Smooth muscle cell (in vitro differentiated cells): Measurements from ENCODE around the gene CXCL8. TPM values are rescaled to one million over a fixed set of nuclear protein-coding genes. Genes with fewer than 3 reads are reported as not detected.

Source experiments
- DNase-seq: peaks from one replicate; lab custom pipeline; 2025; ENCODE audit not compliant: unreplicated experiment; lab: John Stamatoyannopoulos, UW
- H2AFZ ChIP-seq: fragments of 200-600 bp; sonication (generic); 2 replicates; pipeline ENCODE4 v1.6.0; 2016; ENCODE audit warnings: antibody characterized with exemption, low read depth, mild to moderate bottlenecking
- H3F3A ChIP-seq: fragments of 200-600 bp; sonication (generic); 2 replicates; pipeline ENCODE4 v1.6.0; 2017; ENCODE audit warnings: antibody characterized with exemption, low read depth
- H3K27ac ChIP-seq: fragments of 200-600 bp; sonication (generic); 2 replicates; pipeline ENCODE4 v1.5.1; 2016; ENCODE audit warnings: low read depth, mild to moderate bottlenecking
- H3K27me3 ChIP-seq: fragments of 200-600 bp; sonication (generic); 2 replicates; pipeline ENCODE4 v1.6.1; 2016; ENCODE audit warnings: low read depth, mild to moderate bottlenecking
- H3K36me3 ChIP-seq: fragments of 200-600 bp; sonication (generic); 2 replicates; pipeline ENCODE4 v1.5.1; 2016; ENCODE audit warnings: low read depth
- H3K4me1 ChIP-seq: fragments of 200-600 bp; sonication (generic); 2 replicates; pipeline ENCODE4 v1.5.1; 2016; ENCODE audit warnings: low read depth
- H3K4me2 ChIP-seq: fragments of 200-600 bp; sonication (generic); 2 replicates; pipeline ENCODE4 v1.6.0; 2016; ENCODE audit warnings: mild to moderate bottlenecking
- H3K4me3 ChIP-seq: fragments of 200-600 bp; sonication (generic); 2 replicates; pipeline ENCODE4 v1.5.1; 2016; ENCODE audit warnings: mild to moderate bottlenecking
- H3K79me2 ChIP-seq: fragments of 200-600 bp; sonication (generic); 2 replicates; pipeline ENCODE4 v1.6.0; 2016; ENCODE audit warnings: low read depth, mild to moderate bottlenecking
- H3K9ac ChIP-seq: fragments of 200-600 bp; sonication (generic); 2 replicates; pipeline ENCODE4 v1.6.0; 2016; ENCODE audit warnings: low read depth
- H3K9me3 ChIP-seq: fragments of 200-600 bp; sonication (generic); replicated peaks from 2 replicates; pipeline ENCODE4 v1.5.1; 2016; ENCODE audit warnings: low read depth
- H4K20me1 ChIP-seq: fragments of 200-600 bp; sonication (generic); 2 replicates; pipeline ENCODE4 v1.6.0; 2016; ENCODE audit warnings: low read depth
- CTCF ChIP-seq: fragments of 200-600 bp; sonication (generic); IDR thresholded peaks from 2 replicates; pipeline ENCODE4 v1.5.1; 2017; ENCODE audit warnings: borderline replicate concordance, mild to moderate bottlenecking, antibody characterized with exemption; ENCODE audit not compliant: insufficient read depth, poor library complexity, severe bottlenecking
- WGBS: methylation state at CpG from one replicate; pipeline ENCODE4 v1.1.7; 2016; ENCODE audit warnings: low lambda C conversion rate; 5-methylcytosine and 5-hydroxymethylcytosine counted together
- polyA plus RNA-seq: library from polyadenylated mRNA; unstranded; fragments of >200 nt; fragmentation: Nextera tagmentation; extraction: Ambion mirVana; gene quantifications from 2 replicates; pipeline ENCODE4 v1.2.1, GENCODE V29; 2016
- total RNA-seq: library from RNA; depleted of rRNA; stranded (reverse); fragments of >200 nt; gene quantifications from 2 replicates; pipeline ENCODE4 v1.2.3, GENCODE V29; 2014

The CXCL8 gene
- total and polyA plus RNA-seq, 2 experiments from 2014 or later: 8.7 to 37.9 TPM

GRCh38 chr4:73718375-73719373, 21.7 kb upstream of the CXCL8 start:
- Histone ChIP-seq H3K9ac (no peak overlapping the region), H3K27ac (peak overlapping the region; percentile 62), H4K20me1 (no peaks in the 10 kb centered on the region), H2AFZ (no peak overlapping the region), H3K79me2 (no peaks in the 10 kb centered on the region), H3K4me2 (peak overlapping the region; percentile 15), H3K27me3 (no peaks in the 10 kb centered on the region), H3K9me3 (no peaks in the 10 kb centered on the region), H3K4me3 (no peak overlapping the region), H3K4me1 (no peaks in the 10 kb centered on the region), H3F3A (peaks cover 4% of the 10 kb centered on the region), H3K36me3 (no peaks in the 10 kb centered on the region)
- WGBS: 88% methylated on average over 1 of the region's 1 CpG
- no peak for TF ChIP-seq CTCF
- DNase-seq: no peak

GRCh38 chr4:73721435-73721834, 18.9 kb upstream of the CXCL8 start:
- Histone ChIP-seq H3K4me2 (no peak overlapping the region), H3F3A (peaks cover 4% of the 10 kb centered on the region), H3K9ac (no peak overlapping the region), H3K79me2 (no peaks in the 10 kb centered on the region), H3K27me3 (no peaks in the 10 kb centered on the region), H4K20me1 (no peaks in the 10 kb centered on the region), H3K4me1 (peaks cover 9% of the 10 kb centered on the region), H3K4me3 (no peak overlapping the region), H2AFZ (no peak overlapping the region), H3K27ac (peak overlapping the region; percentile 9), H3K36me3 (no peaks in the 10 kb centered on the region), H3K9me3 (no peaks in the 10 kb centered on the region)
- no peak for DNase-seq
- 80% methylated on average over 1 of the region's 1 CpG for WGBS
- TF ChIP-seq CTCF: no peak

- no peaks in the 10 kb centered on the region for H3K27me3 ChIP-seq
- no peak for TF ChIP-seq CTCF
- peak overlapping the region; percentile 9 for H3K27ac ChIP-seq
- H3F3A ChIP-seq: peaks cover 4% of the 10 kb centered on the region
- WGBS: 36% methylated on average over 1 of the region's 1 CpG
- no peak overlapping the region for H3K4me2 ChIP-seq
- H3K9ac ChIP-seq: no peak overlapping the region
- H3K4me1 ChIP-seq: peaks cover 10% of the 10 kb centered on the region
- no peak for DNase-seq
- H3K36me3 ChIP-seq: no peaks in the 10 kb centered on the region
- H3K4me3 ChIP-seq: no peak overlapping the region
- no peaks in the 10 kb centered on the region for H3K9me3 ChIP-seq
- no peaks in the 10 kb centered on the region for H4K20me1 ChIP-seq
- no peak overlapping the region for H2AFZ ChIP-seq
- no peaks in the 10 kb centered on the region for H3K79me2 ChIP-seq
Observed at GRCh38 chr4:73721909-73722308, 18.5 kb upstream of the CXCL8 start.
